ENCODE measurements around the gene UPP2.

UPP2 gene

GRCh38 chr2:158089322-158089721 is 12.4 kb upstream of the UPP2 start:
- no peak overlapping the region for H3K4me3 ChIP-seq (ENCODE audit: low read depth in 1 of 2, low read length in 2 of 2)
- peaks cover 4 to 11% of the 10 kb centered on the region in 2 donors for H3K9me3 ChIP-seq (ENCODE audit: control insufficient read depth in 1 of 2, low read length in 2 of 2)
- no peaks in the 10 kb centered on the region for H3K4me1 ChIP-seq (ENCODE audit: control insufficient read depth in 1 of 2, insufficient read depth in 2 of 2, low read length in 2 of 2)
- no peaks in the 10 kb centered on the region for H3K27me3 ChIP-seq (ENCODE audit: low read depth, low read length)
- H3K27ac ChIP-seq (ENCODE audit: low read length) = no peak overlapping the region
- H3K36me3 ChIP-seq (ENCODE audit: control insufficient read depth in 1 of 2, insufficient read depth in 2 of 2, low read length in 2 of 2) = no peaks in the 10 kb centered on the region

- H3K27ac ChIP-seq (ENCODE audit: low read length) = no peak overlapping the region
- H3K36me3 ChIP-seq (ENCODE audit: control insufficient read depth in 1 of 2, insufficient read depth in 2 of 2, low read length in 2 of 2) = no peaks in the 10 kb centered on the region
- H3K4me3 ChIP-seq (ENCODE audit: low read depth in 1 of 2, low read length in 2 of 2) = no peak overlapping the region
- peaks cover 4 to 6% of the 10 kb centered on the region in 2 donors for H3K9me3 ChIP-seq (ENCODE audit: control insufficient read depth in 1 of 2, low read length in 2 of 2)
- H3K27me3 ChIP-seq (ENCODE audit: low read depth, low read length) = no peaks in the 10 kb centered on the region
- peaks cover 0 to 7% of the 10 kb centered on the region in 2 donors for H3K4me1 ChIP-seq (ENCODE audit: control insufficient read depth in 1 of 2, insufficient read depth in 2 of 2, low read length in 2 of 2)
These were observed 10.0 kb upstream of the UPP2 start for GRCh38 chr2:158091647-158092046.

- H3K27ac ChIP-seq (ENCODE audit: low read length) = peak overlapping the region; percentile 31
- no peaks in the 10 kb centered on the region for H3K36me3 ChIP-seq (ENCODE audit: control insufficient read depth in 1 of 2, insufficient read depth in 2 of 2, low read length in 2 of 2)
- no peak overlapping the region for H3K4me3 ChIP-seq (ENCODE audit: low read depth in 1 of 2, low read length in 2 of 2)
- H3K9me3 ChIP-seq (ENCODE audit: control insufficient read depth in 1 of 2, low read length in 2 of 2) = no peaks in the 10 kb centered on the region
- peaks cover 0 to 7% of the 10 kb centered on the region in 2 donors for H3K4me1 ChIP-seq (ENCODE audit: control insufficient read depth in 1 of 2, insufficient read depth in 2 of 2, low read length in 2 of 2)
- H3K27me3 ChIP-seq (ENCODE audit: low read depth, low read length) = no peaks in the 10 kb centered on the region
These were observed 7.1 kb upstream of the UPP2 start for GRCh38 chr2:158094487-158095092.

- H3K4me1 ChIP-seq (ENCODE audit: control insufficient read depth in 1 of 2, insufficient read depth in 2 of 2, low read length in 2 of 2) = peaks cover 0 to 7% of the 10 kb centered on the region in 2 donors
- no peak overlapping the region for H3K4me3 ChIP-seq (ENCODE audit: low read depth in 1 of 2, low read length in 2 of 2)
- H3K9me3 ChIP-seq (ENCODE audit: control insufficient read depth in 1 of 2, low read length in 2 of 2) = no peaks in the 10 kb centered on the region
- H3K27ac ChIP-seq (ENCODE audit: low read length) = no peak overlapping the region
- no peaks in the 10 kb centered on the region for H3K27me3 ChIP-seq (ENCODE audit: low read depth, low read length)
- no peaks in the 10 kb centered on the region for H3K36me3 ChIP-seq (ENCODE audit: control insufficient read depth in 1 of 2, insufficient read depth in 2 of 2, low read length in 2 of 2)
These were observed 6.4 kb upstream of the UPP2 start for GRCh38 chr2:158095269-158095668.

GRCh38 chr2:158095912-158096311 is 5.8 kb upstream of the UPP2 start:
- Histone ChIP-seq H3K36me3 (ENCODE audit: control insufficient read depth in 1 of 2, insufficient read depth in 2 of 2, low read length in 2 of 2) (no peaks in the 10 kb centered on the region), H3K27me3 (ENCODE audit: low read depth, low read length) (no peaks in the 10 kb centered on the region), H3K27ac (ENCODE audit: low read length) (no peak overlapping the region), H3K4me3 (ENCODE audit: low read depth in 1 of 2, low read length in 2 of 2) (no peak overlapping the region), H3K4me1 (ENCODE audit: control insufficient read depth in 1 of 2, insufficient read depth in 2 of 2, low read length in 2 of 2) (peaks cover 0 to 7% of the 10 kb centered on the region in 2 donors), H3K9me3 (ENCODE audit: control insufficient read depth in 1 of 2, low read length in 2 of 2) (no peaks in the 10 kb centered on the region)

- H3K27ac ChIP-seq (ENCODE audit: low read length) = no peak overlapping the region
These were observed 4.2 kb upstream of the UPP2 start for GRCh38 chr2:158097481-158097880.

GRCh38 chr2:158098178-158098577 is 3.5 kb upstream of the UPP2 start:
- no peaks in the 10 kb centered on the region for H3K9me3 ChIP-seq (ENCODE audit: control insufficient read depth in 1 of 2, low read length in 2 of 2)
- no peaks in the 10 kb centered on the region for H3K36me3 ChIP-seq (ENCODE audit: control insufficient read depth in 1 of 2, insufficient read depth in 2 of 2, low read length in 2 of 2)
- peaks cover 0 to 7% of the 10 kb centered on the region in 2 donors for H3K4me1 ChIP-seq (ENCODE audit: control insufficient read depth in 1 of 2, insufficient read depth in 2 of 2, low read length in 2 of 2)
- H3K27me3 ChIP-seq (ENCODE audit: low read depth, low read length) = no peaks in the 10 kb centered on the region
- no peak overlapping the region for H3K27ac ChIP-seq (ENCODE audit: low read length)
- H3K4me3 ChIP-seq (ENCODE audit: low read depth in 1 of 2, low read length in 2 of 2) = no peak overlapping the region

More at GRCh38 chr2:158097481-158097880, 4.2 kb upstream of the UPP2 start:
- Histone ChIP-seq H3K36me3 (ENCODE audit: control insufficient read depth in 1 of 2, insufficient read depth in 2 of 2, low read length in 2 of 2) (no peaks in the 10 kb centered on the region), H3K27me3 (ENCODE audit: low read depth, low read length) (no peaks in the 10 kb centered on the region), H3K9me3 (ENCODE audit: control insufficient read depth in 1 of 2, low read length in 2 of 2) (no peaks in the 10 kb centered on the region), H3K4me1 (ENCODE audit: control insufficient read depth in 1 of 2, insufficient read depth in 2 of 2, low read length in 2 of 2) (peaks cover 0 to 7% of the 10 kb centered on the region in 2 donors), H3K4me3 (ENCODE audit: low read depth in 1 of 2, low read length in 2 of 2) (no peak overlapping the region)

- Histone ChIP-seq H3K4me3 (ENCODE audit: low read depth in 1 of 2, low read length in 2 of 2) (no peak overlapping the region), H3K9me3 (ENCODE audit: control insufficient read depth in 1 of 2, low read length in 2 of 2) (no peaks in the 10 kb centered on the region), H3K4me1 (ENCODE audit: control insufficient read depth in 1 of 2, insufficient read depth in 2 of 2, low read length in 2 of 2) (peaks cover 0 to 7% of the 10 kb centered on the region in 2 donors), H3K27ac (ENCODE audit: low read length) (no peak overlapping the region), H3K27me3 (ENCODE audit: low read depth, low read length) (no peaks in the 10 kb centered on the region), H3K36me3 (ENCODE audit: control insufficient read depth in 1 of 2, insufficient read depth in 2 of 2, low read length in 2 of 2) (no peaks in the 10 kb centered on the region)
These were observed 2.0 kb upstream of the UPP2 start for GRCh38 chr2:158099716-158100115.

GRCh38 chr2:158100411-158100810 is 1.3 kb upstream of the UPP2 start:
- no peak overlapping the region for H3K4me3 ChIP-seq (ENCODE audit: low read depth in 1 of 2, low read length in 2 of 2)
- no peaks in the 10 kb centered on the region for H3K27me3 ChIP-seq (ENCODE audit: low read depth, low read length)
- H3K9me3 ChIP-seq (ENCODE audit: control insufficient read depth in 1 of 2, low read length in 2 of 2) = no peaks in the 10 kb centered on the region
- H3K4me1 ChIP-seq (ENCODE audit: control insufficient read depth in 1 of 2, insufficient read depth in 2 of 2, low read length in 2 of 2) = peaks cover 0 to under 1% of the 10 kb centered on the region in 2 donors
- H3K27ac ChIP-seq (ENCODE audit: low read length) = no peak overlapping the region
- no peaks in the 10 kb centered on the region for H3K36me3 ChIP-seq (ENCODE audit: control insufficient read depth in 1 of 2, insufficient read depth in 2 of 2, low read length in 2 of 2)

- Histone ChIP-seq H3K4me3 (ENCODE audit: low read depth in 1 of 2, low read length in 2 of 2) (no peak overlapping the region), H3K36me3 (ENCODE audit: control insufficient read depth in 1 of 2, insufficient read depth in 2 of 2, low read length in 2 of 2) (no peaks in the 10 kb centered on the region), H3K27me3 (ENCODE audit: low read depth, low read length) (no peaks in the 10 kb centered on the region), H3K9me3 (ENCODE audit: control insufficient read depth in 1 of 2, low read length in 2 of 2) (no peaks in the 10 kb centered on the region), H3K27ac (ENCODE audit: low read length) (no peak overlapping the region), H3K4me1 (ENCODE audit: control insufficient read depth in 1 of 2, insufficient read depth in 2 of 2, low read length in 2 of 2) (no peaks in the 10 kb centered on the region)
These were observed 770 bp downstream of the UPP2 start for GRCh38 chr2:158102446-158102845.

GRCh38 chr2:158103411-158104012 is 1.8 kb downstream of the UPP2 start:
- Histone ChIP-seq H3K4me3 (ENCODE audit: low read depth in 1 of 2, low read length in 2 of 2) (no peak overlapping the region), H3K9me3 (ENCODE audit: control insufficient read depth in 1 of 2, low read length in 2 of 2) (no peaks in the 10 kb centered on the region), H3K27me3 (ENCODE audit: low read depth, low read length) (no peaks in the 10 kb centered on the region), H3K36me3 (ENCODE audit: control insufficient read depth in 1 of 2, insufficient read depth in 2 of 2, low read length in 2 of 2) (no peaks in the 10 kb centered on the region), H3K27ac (ENCODE audit: low read length) (no peak overlapping the region), H3K4me1 (ENCODE audit: control insufficient read depth in 1 of 2, insufficient read depth in 2 of 2, low read length in 2 of 2) (no peaks in the 10 kb centered on the region)

GRCh38 chr2:158104903-158105302 is 3.2 kb downstream of the UPP2 start:
- Histone ChIP-seq H3K9me3 (ENCODE audit: control insufficient read depth in 1 of 2, low read length in 2 of 2) (no peaks in the 10 kb centered on the region), H3K4me3 (ENCODE audit: low read depth in 1 of 2, low read length in 2 of 2) (no peak overlapping the region), H3K27ac (ENCODE audit: low read length) (no peak overlapping the region), H3K4me1 (ENCODE audit: control insufficient read depth in 1 of 2, insufficient read depth in 2 of 2, low read length in 2 of 2) (no peaks in the 10 kb centered on the region), H3K27me3 (ENCODE audit: low read depth, low read length) (no peaks in the 10 kb centered on the region), H3K36me3 (ENCODE audit: control insufficient read depth in 1 of 2, insufficient read depth in 2 of 2, low read length in 2 of 2) (no peaks in the 10 kb centered on the region)

All from muscle layer of duodenum (tissue), 2 donors.